GM19452 (cell line): ENCODE measurements around the gene UBN1.
"Not testable (repeated sequence)": the region's sequence is repeated elsewhere in the genome, so short reads cannot be mapped to it uniquely, and the experiment has no call there.

Source experiments
- ATAC-seq: cut with Tn5 transposase; IDR thresholded peaks from one replicate; pipeline ENCODE4 v1.9.1; 2021; ENCODE audit not compliant: unreplicated experiment

Gene UBN1

DNA sequence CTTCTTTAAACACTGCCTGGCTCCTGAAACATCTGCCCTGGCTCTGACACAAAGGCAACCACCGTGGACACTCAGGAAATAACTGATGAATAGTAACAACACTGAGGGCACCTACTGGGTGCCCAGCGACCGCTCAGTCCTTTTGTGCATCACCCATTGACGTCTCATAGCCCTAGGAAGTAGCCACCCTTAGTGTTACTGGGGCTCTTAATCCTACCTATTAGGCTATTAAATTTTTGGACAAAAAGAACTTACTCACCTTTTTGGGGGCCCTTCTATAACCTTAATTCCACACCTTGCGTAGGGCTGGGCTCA, 78.0 kb downstream of the UBN1 start:
- no peak for ATAC-seq

DNA sequence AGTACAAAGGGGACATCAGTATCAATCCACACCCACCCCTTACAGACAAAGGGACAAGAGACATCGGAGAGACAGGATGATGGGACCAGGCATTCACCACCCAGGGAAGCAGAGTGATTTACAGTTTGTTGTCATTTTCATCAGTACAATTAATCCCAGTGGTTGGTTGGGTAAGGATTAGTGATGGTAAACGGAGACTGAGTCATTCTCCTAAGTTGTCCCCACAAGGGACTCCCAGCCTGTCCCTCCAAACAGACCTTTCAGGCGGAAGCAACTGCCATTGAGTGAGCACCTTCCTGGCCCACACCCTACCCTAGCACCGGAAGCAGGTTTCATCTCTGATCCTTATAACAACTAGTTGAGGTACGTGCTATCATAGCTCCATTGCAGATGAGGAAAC, 78.5 kb downstream of the UBN1 start:
- no peak for ATAC-seq

DNA sequence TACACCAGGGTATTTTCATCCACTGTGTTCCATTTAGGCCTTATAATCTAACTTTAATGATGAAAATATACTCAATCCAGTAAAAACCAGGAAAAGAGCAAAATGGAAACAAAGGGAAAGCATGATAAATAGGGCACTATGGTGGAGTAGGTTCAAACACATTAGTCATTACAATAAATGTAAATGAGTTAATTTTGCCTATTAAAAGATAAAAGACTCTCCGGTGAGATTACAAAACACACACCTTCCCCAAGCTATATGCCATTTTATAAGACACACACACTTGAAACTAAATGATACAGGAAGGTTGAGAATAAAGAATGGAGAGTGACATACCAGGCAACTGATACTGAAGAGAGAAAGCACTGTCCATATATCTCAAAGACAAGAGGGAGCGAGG, 79.6 kb downstream of the UBN1 start:
- ATAC-seq: no peak

DNA sequence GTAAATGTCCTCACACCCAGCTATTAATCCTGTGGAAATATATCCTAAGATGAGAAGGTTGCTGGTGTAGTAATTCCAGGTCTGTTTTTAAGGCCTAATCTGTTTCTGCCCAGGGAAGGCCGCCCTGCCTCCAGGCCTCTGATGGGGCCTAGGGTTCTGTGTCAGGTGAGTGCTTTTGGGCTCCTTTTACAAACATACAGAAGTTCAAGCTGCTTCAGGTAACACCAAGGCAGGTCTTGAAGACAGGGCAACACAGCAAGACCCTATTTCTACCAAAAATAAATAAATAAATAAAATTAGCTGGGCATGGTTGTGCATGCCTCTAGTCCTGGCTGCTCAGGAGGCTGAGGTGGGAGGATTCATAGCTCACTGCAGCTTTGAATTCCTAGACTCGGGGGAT, 80.4 kb downstream of the UBN1 start:
- ATAC-seq: no peak

DNA sequence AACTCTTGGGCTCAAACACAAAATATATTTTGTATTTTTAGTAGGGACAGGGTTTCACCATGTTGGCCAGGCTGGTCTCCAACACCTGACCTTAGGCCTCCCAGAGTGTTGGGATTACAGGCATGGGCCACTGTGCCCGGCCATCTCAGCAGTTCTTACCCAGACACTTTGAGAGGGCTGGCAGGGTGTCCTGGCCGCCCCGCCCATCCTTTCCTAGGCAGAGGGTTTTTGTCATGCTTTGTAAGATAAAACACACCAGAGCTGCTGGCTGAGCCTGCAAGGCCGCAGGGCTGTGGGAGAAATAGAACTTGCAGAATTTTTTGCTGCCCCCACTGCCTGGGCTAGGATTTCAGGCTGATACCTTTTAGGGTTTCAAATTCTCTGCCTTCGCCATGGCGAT, 80.9 kb downstream of the UBN1 start:
- no peak for ATAC-seq

DNA sequence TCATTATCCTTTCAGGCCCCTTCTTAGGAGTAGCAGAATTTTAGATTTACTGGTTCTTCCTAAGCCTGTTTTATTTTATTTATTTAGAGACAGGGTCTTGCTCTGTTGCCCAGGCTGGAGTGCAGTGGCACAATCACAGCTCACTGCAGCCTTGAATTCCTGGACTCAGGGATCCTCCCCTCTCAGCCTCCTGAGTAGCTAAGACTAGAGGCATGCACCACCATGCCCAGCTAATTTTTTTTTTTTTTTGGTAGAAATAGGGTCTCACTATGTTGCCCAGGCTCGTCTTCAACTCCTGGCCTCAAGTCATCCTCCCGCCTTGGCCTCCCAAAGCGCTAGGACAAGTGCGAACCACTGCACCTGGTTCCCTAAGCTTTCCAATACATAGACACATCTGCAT, 82.3 kb downstream of the UBN1 start:
- not testable (repeated sequence) for ATAC-seq

DNA sequence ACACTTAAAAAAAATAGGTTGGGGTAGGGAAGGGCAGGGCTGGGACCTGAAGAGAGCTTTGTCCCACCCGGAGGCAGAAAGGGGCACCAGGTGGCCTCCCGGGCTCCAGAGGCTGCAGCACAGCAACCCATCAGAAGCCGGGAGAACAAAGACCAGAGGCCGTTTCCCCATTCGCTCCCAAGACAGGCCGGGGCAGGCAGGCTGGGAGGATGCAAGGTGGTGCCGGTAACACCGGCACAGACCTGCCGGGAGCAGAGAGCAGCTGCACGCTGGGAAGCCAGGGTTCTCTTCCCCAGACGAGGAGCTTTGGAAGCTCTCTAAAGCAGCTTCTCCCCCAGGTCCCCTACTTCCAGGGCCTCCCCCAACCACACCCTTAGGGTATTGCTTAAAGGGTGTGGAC, 84.1 kb downstream of the UBN1 start:
- no peak for ATAC-seq
